ENCODE measurements around the gene CDC42EP4. TPM values are rescaled to one million over a fixed set of nuclear protein-coding genes. Genes with fewer than 3 reads are reported as not detected.
"Not testable (repeated sequence)": the region's sequence is repeated elsewhere in the genome, so short reads cannot be mapped to it uniquely, and the experiment has no call there.

The CDC42EP4 gene
- total RNA-seq, 2 donors from 2014 or later = 35.4 to 56.0 TPM

DNA sequence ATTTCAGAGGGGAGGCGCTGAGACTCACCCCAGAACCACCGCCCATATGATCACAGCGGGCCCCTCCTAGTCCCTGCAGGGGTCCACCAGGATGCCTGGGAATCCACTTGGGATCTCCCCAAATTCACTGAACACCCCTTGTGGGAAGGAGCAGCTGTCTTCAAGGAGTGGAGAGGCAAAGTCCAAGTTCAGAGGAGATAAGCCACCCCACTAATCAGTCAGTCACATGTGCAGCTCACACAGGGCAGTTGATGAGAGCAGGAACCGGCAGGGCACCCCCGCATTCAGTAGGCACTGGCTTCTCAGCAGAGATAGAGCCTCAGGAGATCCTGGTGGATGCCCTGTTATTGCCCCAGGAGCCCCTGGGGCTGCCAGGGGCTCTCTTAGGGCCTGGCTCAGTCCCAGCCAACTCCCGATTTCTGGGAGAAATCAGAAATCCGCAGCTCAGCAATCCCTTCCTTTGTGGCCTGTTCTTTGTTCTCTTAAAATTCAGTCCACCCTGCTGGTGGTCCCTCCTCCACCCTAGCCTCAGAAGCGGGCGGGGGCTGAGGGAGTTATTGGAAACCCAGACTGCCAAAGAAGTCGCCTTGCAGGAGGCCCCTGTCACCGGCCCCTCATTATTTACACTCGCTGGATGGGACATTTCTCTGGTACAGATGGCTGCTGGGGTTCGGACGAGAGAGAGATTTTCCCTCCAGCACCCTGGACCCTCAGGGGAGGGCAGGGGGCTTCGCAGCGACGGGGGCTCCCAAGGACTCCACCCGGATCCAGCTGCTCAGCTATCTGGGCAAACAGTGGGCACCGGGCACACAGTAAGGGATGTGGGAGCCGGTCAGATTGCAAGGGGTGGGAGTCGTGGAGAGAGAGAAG, 1.8 kb downstream of the CDC42EP4 start:
- Histone ChIP-seq H3K36me3 (no peaks in the 10 kb centered on the region), H3K4me3 (peak overlapping the region; percentile 91 to 94), H3K4me1 (peaks cover 0 to 60% of the 10 kb centered on the region in 2 donors), H3K9me3 (no peaks in the 10 kb centered on the region), H3K27me3 (no peaks in the 10 kb centered on the region), H3K27ac (peak overlapping the region; percentile 98 to 99)
- DNase-seq (ENCODE audit: low spot score) = no peak
- no peak for TF ChIP-seq CTCF (IDR thresholded peaks at IDR 0.05)

DNA sequence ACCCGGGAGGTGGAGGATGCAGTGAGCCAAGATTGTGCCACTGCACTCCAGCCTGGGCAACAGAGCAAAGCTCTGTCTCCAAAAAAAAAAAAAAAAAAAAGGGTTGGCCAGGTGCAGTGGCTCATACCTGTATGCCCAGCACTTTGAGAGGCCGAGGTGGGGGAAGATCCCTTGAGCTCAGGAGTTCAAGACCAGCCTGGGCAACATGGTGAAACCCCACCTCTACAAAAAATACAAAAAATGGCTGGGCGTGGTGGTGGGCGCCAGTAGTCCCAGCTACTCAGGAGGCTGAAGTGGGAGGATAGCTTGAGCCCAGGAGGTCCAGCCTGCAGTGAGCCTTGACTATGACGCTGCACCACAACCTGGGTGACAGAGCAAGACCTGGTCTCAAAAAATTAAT, 2.8 kb downstream of the CDC42EP4 start:
- not testable (repeated sequence) for DNase-seq (ENCODE audit: low spot score); H3K9me3 ChIP-seq; H3K36me3 ChIP-seq; H3K27me3 ChIP-seq
- Histone ChIP-seq H3K4me3 (peak overlapping the region; percentile 91 to 94), H3K4me1 (peaks cover 0 to 69% of the 10 kb centered on the region in 2 donors), H3K27ac (peak overlapping the region; percentile 98 to 99)

DNA sequence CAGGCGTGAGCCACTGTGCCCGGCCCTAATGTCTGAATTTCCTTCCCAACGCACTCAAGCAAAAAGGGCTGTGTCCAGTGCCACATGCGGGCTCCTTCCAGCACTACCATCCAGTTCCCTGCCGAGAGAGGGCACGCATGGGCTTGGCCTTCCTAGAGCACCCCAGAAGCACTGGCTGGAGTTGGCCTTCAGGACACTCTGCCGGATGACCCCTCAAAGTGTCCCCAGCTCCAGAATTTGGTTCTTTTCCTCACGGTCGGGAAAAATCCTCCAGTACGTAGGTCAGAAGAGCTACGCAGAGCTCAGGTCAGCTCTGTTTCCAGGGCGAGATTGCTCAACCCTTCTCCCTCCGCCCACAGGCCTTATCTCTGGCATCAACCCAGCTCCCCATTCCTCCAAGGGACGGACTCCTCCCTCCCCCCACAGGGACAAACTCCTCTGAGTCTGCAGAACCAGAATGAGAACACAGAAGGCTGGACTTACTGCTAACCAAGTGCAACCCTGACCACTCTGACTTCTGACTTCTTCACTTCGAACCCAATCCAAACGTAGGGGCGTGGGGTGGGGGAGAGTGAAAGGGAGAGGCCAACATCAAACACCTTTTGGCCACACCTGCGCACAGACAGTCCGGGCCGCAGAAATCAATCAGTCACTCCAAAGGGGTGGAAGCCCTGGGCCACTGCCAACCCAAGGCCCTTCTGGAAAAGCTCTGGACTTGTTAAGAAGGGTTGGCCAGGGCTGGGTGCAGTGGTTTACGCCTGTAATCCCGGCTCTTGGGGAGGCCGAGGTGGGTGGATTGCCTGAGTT, 3.6 kb downstream of the CDC42EP4 start:
- Histone ChIP-seq H3K4me3 (peak overlapping the region; percentile 15 to 91), H3K36me3 (no peaks in the 10 kb centered on the region), H3K4me1 (peaks cover 0 to 73% of the 10 kb centered on the region in 2 donors), H3K9me3 (no peaks in the 10 kb centered on the region), H3K27me3 (no peaks in the 10 kb centered on the region), H3K27ac (peak overlapping the region; percentile 98 to 99)
- DNase-seq (ENCODE audit: low spot score) = peak; percentile 92
- TF ChIP-seq CTCF (IDR thresholded peaks at IDR 0.05) = no peak

GRCh38 chr17:73307130-73307529, 4.7 kb downstream of the CDC42EP4 start:
- no peak overlapping the region for H3K4me3 ChIP-seq
- peak overlapping the region; percentile 98 to 99 for H3K27ac ChIP-seq
- no peak for DNase-seq (ENCODE audit: low spot score)
- no peaks in the 10 kb centered on the region for H3K36me3 ChIP-seq
- H3K27me3 ChIP-seq = no peaks in the 10 kb centered on the region
- H3K4me1 ChIP-seq = peaks cover 0 to 72% of the 10 kb centered on the region in 2 donors
- TF ChIP-seq CTCF (IDR thresholded peaks at IDR 0.05) = no peak
- H3K9me3 ChIP-seq = no peaks in the 10 kb centered on the region

GRCh38 chr17:73305845-73306836, 5.7 kb downstream of the CDC42EP4 start:
- no peak for TF ChIP-seq CTCF (IDR thresholded peaks at IDR 0.05)
- Histone ChIP-seq H3K4me3 (peak overlapping the region in 1 of 2 donors; percentile 39), H3K36me3 (no peaks in the 10 kb centered on the region), H3K9me3 (no peaks in the 10 kb centered on the region), H3K27me3 (no peaks in the 10 kb centered on the region), H3K4me1 (peaks cover 0 to 81% of the 10 kb centered on the region in 2 donors), H3K27ac (peak overlapping the region; percentile 98 to 99)
- DNase-seq (ENCODE audit: low spot score) = no peak

All from right atrium auricular region (tissue), 2 donors.